PFSK-1 (cell line): ENCODE measurements around the gene POMP.

Experiments
- FOXP2 ChIP-seq: optimal IDR thresholded peaks from 2 replicates; pipeline ENCODE3; 2011; ENCODE audit warnings: borderline replicate concordance, control low read depth, inconsistent platforms; ENCODE audit not compliant: insufficient read depth; ENCODE audit errors: extremely low read length, extremely low read depth
- POLR2AphosphoS5 ChIP-seq: IDR thresholded peaks from 2 replicates; pipeline ENCODE4 v1.6.1; 2012; ENCODE audit warnings: low read depth, mild to moderate bottlenecking, control low read depth, low read length, moderate library complexity
- SIN3A ChIP-seq: IDR thresholded peaks from 2 replicates; pipeline ENCODE4 v1.6.1; 2012; ENCODE audit warnings: mild to moderate bottlenecking, low read length, moderate library complexity, borderline replicate concordance; ENCODE audit not compliant: insufficient read depth
- TAF1 ChIP-seq: IDR thresholded peaks from 2 replicates; pipeline ENCODE4 v1.6.1; 2012; ENCODE audit warnings: low read length, control low read depth, borderline replicate concordance; ENCODE audit not compliant: insufficient read depth
- TF ChIP-seq, protein P1 (sequence below), 2 experiments: IDR thresholded peaks; 2 replicates each; pipeline versions ENCODE4 v1.6.1 to v1.8.0; 2011 to 2012; ENCODE audit warnings: low read depth in 2 of 2, low read length in 2 of 2, control low read depth in 1 of 2, inconsistent platforms in 1 of 2, mild to moderate bottlenecking in 1 of 2, moderate library complexity in 1 of 2; ENCODE audit not compliant: insufficient read depth in 1 of 2

The POMP gene

DNA sequence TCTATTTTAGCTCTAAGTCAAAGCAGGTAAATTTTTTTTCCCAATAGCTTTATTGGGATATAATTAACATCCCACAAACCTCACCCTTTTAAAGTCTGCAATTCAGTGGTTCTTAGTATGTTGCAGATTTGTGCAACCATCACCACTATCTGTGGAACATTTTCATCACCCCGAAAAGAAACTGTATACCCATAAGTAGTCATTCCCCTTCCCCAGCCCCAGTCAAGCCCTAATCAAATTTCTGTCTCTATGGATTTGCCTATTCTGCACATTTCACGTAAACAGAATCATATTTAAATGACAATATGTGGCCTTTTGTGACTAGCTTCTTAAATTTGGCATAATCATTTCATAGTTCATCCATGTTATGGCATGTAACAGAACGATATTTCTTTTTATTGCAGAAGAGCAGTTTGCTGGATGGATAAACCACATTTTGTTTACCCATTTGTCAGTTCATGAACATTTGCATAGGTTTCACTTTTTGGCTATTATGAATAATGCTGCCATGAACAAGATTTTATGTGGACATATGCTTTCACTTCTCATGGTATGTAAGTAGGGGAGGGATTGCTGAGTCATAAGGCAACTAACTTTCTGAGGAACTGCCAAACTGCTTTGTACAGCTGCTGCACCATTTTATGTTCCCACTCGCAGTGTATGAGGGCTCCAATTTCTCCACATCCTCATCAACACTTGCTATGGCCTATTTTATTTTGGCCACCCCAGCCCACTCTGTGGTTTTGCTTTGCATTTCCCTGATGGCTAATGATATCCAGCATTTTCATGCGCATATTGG, 48.9 kb downstream of the POMP start:
- no peak for TF ChIP-seq FOXP2
- TF ChIP-seq, protein P1, sequence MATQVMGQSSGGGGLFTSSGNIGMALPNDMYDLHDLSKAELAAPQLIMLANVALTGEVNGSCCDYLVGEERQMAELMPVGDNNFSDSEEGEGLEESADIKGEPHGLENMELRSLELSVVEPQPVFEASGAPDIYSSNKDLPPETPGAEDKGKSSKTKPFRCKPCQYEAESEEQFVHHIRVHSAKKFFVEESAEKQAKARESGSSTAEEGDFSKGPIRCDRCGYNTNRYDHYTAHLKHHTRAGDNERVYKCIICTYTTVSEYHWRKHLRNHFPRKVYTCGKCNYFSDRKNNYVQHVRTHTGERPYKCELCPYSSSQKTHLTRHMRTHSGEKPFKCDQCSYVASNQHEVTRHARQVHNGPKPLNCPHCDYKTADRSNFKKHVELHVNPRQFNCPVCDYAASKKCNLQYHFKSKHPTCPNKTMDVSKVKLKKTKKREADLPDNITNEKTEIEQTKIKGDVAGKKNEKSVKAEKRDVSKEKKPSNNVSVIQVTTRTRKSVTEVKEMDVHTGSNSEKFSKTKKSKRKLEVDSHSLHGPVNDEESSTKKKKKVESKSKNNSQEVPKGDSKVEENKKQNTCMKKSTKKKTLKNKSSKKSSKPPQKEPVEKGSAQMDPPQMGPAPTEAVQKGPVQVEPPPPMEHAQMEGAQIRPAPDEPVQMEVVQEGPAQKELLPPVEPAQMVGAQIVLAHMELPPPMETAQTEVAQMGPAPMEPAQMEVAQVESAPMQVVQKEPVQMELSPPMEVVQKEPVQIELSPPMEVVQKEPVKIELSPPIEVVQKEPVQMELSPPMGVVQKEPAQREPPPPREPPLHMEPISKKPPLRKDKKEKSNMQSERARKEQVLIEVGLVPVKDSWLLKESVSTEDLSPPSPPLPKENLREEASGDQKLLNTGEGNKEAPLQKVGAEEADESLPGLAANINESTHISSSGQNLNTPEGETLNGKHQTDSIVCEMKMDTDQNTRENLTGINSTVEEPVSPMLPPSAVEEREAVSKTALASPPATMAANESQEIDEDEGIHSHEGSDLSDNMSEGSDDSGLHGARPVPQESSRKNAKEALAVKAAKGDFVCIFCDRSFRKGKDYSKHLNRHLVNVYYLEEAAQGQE (IDR thresholded peaks at IDR 0.05; ENCODE audit: insufficient read depth in 1 of 2, low read depth in 2 of 2, low read length in 2 of 2), result no peak
- TF ChIP-seq TAF1, result no peak
- TF ChIP-seq SIN3A, result no peak
- no peak for TF ChIP-seq POLR2AphosphoS5

DNA sequence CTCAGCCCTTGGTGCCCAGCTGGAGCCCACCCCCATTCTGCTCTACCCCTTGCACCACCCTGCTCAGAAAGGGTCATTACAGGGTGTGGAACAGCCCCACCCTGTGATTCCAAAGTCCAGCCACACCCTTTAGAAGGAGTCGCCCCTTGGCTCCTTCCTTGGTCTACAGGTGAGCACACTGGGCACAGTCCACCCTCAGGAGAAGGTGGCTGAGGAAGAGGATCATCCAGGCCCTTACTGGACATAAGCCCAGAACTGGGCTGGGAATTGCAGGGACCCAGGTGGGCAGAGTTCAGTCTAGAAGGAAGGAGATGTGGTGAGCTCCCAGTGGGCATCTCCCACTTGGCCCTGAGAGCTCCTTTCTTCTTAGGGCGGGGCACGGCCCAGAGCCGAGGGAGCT, 51.2 kb downstream of the POMP start:
- TF ChIP-seq FOXP2, result no peak
- TF ChIP-seq, protein P1 (IDR thresholded peaks at IDR 0.05; ENCODE audit: insufficient read depth in 1 of 2, low read depth in 2 of 2, low read length in 2 of 2), result no peak
- no peak for TF ChIP-seq POLR2AphosphoS5
- no peak for TF ChIP-seq SIN3A
- no peak for TF ChIP-seq TAF1

DNA sequence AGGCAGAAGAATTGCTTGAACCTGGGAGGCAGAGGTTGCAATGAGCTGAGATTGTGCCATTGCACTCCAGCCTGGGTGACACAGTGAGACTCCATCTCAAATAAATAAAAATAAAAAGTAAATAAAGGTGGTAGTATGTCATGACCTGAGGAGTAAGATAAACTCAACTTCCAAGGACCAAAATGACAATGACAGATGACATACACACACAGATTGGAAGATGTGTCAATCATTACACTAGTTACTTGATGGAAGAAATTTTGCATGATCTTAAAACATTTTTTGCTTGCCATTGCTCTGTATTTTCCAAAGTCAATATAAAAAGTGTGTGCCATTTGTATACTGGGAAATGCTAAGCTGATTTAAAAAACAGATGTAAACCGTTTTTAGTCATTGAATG, 55.7 kb downstream of the POMP start:
- TF ChIP-seq, protein P1 (IDR thresholded peaks at IDR 0.05; ENCODE audit: insufficient read depth in 1 of 2, low read depth in 2 of 2, low read length in 2 of 2), result no peak

DNA sequence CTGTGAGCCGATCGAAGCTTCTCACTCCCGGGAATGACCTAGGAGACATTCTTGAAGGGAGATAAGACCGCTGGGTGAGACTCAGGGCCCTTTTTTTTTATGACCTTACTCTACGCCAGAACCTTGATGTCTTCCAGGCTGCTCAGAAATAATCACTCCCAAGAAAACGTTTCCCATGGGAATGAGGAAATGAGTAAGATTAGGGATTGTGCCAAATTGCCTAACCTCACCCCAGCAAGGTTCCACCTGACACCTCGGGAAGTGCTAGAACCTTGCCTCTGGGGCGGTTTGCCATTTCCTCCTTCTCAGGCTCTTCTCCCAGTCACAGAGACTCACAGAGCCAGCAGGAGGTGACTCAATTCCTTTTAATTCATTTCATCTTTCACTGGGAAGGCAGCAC, 57.6 kb downstream of the POMP start:
- TF ChIP-seq, protein P1 (IDR thresholded peaks at IDR 0.05; ENCODE audit: insufficient read depth in 1 of 2, low read depth in 2 of 2, low read length in 2 of 2), result no peak
- TF ChIP-seq SIN3A (no peak), POLR2AphosphoS5 (no peak), FOXP2 (no peak), TAF1 (no peak)

DNA sequence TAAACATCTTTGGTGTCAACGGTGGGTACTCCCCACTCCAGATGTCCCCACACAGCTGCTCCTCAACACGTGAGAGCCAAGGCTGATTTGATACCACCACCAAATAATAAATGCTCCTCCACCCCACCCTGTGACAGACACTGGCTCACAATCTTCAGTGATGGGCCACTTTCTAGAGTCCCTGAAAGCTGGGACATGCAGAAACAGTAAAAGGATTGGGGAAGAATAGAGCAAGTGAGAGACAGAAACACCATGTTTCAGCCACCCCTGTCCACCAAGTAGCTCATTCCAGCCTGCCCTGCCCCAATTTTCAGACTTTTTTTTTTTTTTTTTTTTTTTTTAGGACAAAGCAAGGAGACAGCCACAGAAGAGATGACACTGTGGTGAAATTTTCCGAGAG, 58.2 kb downstream of the POMP start:
- no peak for TF ChIP-seq POLR2AphosphoS5
- TF ChIP-seq, protein P1 (IDR thresholded peaks at IDR 0.05; ENCODE audit: insufficient read depth in 1 of 2, low read depth in 2 of 2, low read length in 2 of 2), result no peak
- TF ChIP-seq SIN3A, result no peak
- TF ChIP-seq TAF1, result no peak
- TF ChIP-seq FOXP2, result no peak
